ENCODE data around the gene ESYT3.

DNA sequence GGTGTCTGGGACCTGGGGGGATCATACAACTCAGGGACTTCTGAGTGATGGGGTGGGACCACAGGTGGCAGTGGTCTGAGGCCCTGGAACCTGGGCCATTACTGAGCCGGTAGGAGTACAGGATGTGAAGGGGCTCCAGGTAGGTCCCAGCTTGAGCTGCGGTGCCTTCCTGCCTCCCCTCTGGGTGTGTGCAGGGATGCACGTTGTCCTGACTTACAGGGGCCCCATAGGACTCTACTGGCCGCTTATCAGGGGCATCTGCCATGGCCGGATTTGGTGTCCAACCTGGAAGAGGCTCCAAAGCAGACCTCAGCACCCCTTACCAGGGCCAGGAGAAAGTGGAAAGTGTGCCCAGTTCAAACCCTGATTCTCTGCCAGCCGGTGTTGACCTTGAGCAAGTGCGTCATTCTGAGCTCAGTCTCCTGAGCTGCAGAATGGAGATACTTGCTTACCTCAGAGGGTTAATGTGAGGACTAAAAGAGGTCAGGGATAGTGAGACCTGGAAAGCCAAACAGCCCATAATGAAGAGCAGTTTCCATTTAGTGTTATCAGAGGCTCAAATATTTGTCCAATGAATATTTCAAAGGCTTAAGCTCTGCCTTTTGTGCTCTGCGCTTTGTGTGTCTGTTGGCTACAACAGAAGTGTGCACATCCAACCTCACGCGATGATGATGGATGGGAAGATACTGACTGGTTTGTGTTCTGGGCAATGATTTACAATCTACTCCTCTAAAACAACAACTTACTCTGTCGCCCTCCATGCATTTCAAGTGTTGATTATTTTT is 35.4 kb upstream of the ESYT3 start:
- TF ChIP-seq, protein P1, sequence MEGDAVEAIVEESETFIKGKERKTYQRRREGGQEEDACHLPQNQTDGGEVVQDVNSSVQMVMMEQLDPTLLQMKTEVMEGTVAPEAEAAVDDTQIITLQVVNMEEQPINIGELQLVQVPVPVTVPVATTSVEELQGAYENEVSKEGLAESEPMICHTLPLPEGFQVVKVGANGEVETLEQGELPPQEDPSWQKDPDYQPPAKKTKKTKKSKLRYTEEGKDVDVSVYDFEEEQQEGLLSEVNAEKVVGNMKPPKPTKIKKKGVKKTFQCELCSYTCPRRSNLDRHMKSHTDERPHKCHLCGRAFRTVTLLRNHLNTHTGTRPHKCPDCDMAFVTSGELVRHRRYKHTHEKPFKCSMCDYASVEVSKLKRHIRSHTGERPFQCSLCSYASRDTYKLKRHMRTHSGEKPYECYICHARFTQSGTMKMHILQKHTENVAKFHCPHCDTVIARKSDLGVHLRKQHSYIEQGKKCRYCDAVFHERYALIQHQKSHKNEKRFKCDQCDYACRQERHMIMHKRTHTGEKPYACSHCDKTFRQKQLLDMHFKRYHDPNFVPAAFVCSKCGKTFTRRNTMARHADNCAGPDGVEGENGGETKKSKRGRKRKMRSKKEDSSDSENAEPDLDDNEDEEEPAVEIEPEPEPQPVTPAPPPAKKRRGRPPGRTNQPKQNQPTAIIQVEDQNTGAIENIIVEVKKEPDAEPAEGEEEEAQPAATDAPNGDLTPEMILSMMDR (IDR thresholded peaks at IDR 0.05; ENCODE audit: low read length) = no peak
- TF ChIP-seq EZH2 (IDR thresholded peaks at IDR 0.05; ENCODE audit: borderline replicate concordance, low read length) = no peak

All from OCI-LY1 (cell line).